ENCODE data around the gene F10. TPM values are rescaled to one million over a fixed set of nuclear protein-coding genes. Genes with fewer than 3 reads are reported as not detected.
A peak's percentile ranks its signal among the peaks of the same experiment; 100 is the strongest.

The F10 gene
- total RNA-seq, 1 donor from 2014 or later, result 0.23 TPM

DNA sequence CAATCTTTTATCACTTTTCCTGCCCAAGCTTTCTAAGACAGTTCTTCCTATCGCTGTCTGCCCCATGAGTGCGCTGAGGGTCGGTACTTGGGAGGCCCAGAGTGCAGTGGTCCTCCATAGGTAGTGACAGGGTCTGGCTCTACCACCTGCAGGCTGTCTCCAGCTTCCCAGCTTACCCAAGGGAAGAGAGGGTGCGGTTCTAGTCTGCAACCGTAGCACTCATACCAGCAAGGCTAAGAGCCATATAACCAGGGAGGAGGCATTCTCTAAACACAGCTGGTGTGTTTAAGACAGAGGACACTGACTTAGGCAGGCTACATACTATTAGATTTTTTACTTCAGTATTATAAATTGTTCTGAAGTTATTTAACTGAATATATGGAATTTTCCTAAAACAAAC, 44.1 kb downstream of the F10 start:
- Mint-ChIP-seq H3K9me3 (ENCODE audit: unreplicated experiment) (no peaks in the 10 kb centered on the region), H3K4me3 (ENCODE audit: unreplicated experiment) (no peak overlapping the region), H3K27me3 (ENCODE audit: unreplicated experiment) (peaks cover 13% of the 10 kb centered on the region), H3K27ac (ENCODE audit: unreplicated experiment) (no peak overlapping the region), H3K36me3 (ENCODE audit: low read depth, unreplicated experiment) (peaks cover 11% of the 10 kb centered on the region), H3K4me1 (ENCODE audit: unreplicated experiment) (peaks cover 29% of the 10 kb centered on the region)
- no peak for DNase-seq (ENCODE audit: low spot score)
- TF ChIP-seq CTCF (IDR thresholded peaks at IDR 0.05; ENCODE audit: unreplicated experiment), result no peak

DNA sequence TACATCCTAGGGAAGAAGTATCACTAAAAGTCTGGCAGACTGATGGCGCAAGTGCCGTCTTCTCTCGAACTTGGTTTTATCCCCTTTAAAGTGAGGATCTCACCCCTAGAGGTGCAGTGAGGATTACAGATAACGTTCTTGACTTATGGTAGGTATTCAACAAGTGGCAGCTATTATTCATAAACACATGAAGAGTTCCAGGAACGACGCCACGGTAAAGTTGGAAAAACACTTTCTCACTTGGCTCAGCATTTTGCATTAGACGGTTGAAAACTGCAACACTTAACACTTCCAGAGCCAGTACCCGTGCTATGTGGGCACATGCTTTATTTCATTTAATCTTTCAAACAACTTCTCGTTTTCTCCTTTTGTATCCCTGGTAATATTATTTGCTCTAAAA, 44.6 kb downstream of the F10 start:
- peaks cover 30% of the 10 kb centered on the region for H3K4me1 Mint-ChIP-seq (ENCODE audit: unreplicated experiment)
- DNase-seq (ENCODE audit: low spot score), result no peak
- H3K27ac Mint-ChIP-seq (ENCODE audit: unreplicated experiment), result no peak overlapping the region
- H3K27me3 Mint-ChIP-seq (ENCODE audit: unreplicated experiment), result peaks cover 13% of the 10 kb centered on the region
- H3K4me3 Mint-ChIP-seq (ENCODE audit: unreplicated experiment), result no peak overlapping the region
- no peak for TF ChIP-seq CTCF (IDR thresholded peaks at IDR 0.05; ENCODE audit: unreplicated experiment)
- H3K36me3 Mint-ChIP-seq (ENCODE audit: low read depth, unreplicated experiment), result peaks cover 13% of the 10 kb centered on the region
- no peaks in the 10 kb centered on the region for H3K9me3 Mint-ChIP-seq (ENCODE audit: unreplicated experiment)

- no peak for TF ChIP-seq CTCF (IDR thresholded peaks at IDR 0.05; ENCODE audit: unreplicated experiment)
- H3K4me1 Mint-ChIP-seq (ENCODE audit: unreplicated experiment), result peaks cover 30% of the 10 kb centered on the region
- H3K4me3 Mint-ChIP-seq (ENCODE audit: unreplicated experiment), result no peak overlapping the region
- H3K36me3 Mint-ChIP-seq (ENCODE audit: low read depth, unreplicated experiment), result peaks cover 15% of the 10 kb centered on the region
- no peaks in the 10 kb centered on the region for H3K9me3 Mint-ChIP-seq (ENCODE audit: unreplicated experiment)
- H3K27me3 Mint-ChIP-seq (ENCODE audit: unreplicated experiment), result peaks cover 13% of the 10 kb centered on the region
- no peak for DNase-seq (ENCODE audit: low spot score)
- no peak overlapping the region for H3K27ac Mint-ChIP-seq (ENCODE audit: unreplicated experiment)
These were observed 45.0 kb downstream of the F10 start for GRCh38 chr13:113167575-113167974.

GRCh38 chr13:113168211-113168610, 45.6 kb downstream of the F10 start:
- TF ChIP-seq CTCF (IDR thresholded peaks at IDR 0.05; ENCODE audit: unreplicated experiment), result no peak
- peaks cover 20% of the 10 kb centered on the region for H3K36me3 Mint-ChIP-seq (ENCODE audit: low read depth, unreplicated experiment)
- no peaks in the 10 kb centered on the region for H3K9me3 Mint-ChIP-seq (ENCODE audit: unreplicated experiment)
- no peak overlapping the region for H3K4me3 Mint-ChIP-seq (ENCODE audit: unreplicated experiment)
- peaks cover 30% of the 10 kb centered on the region for H3K4me1 Mint-ChIP-seq (ENCODE audit: unreplicated experiment)
- no peak overlapping the region for H3K27ac Mint-ChIP-seq (ENCODE audit: unreplicated experiment)
- DNase-seq (ENCODE audit: low spot score), result no peak
- peaks cover 15% of the 10 kb centered on the region for H3K27me3 Mint-ChIP-seq (ENCODE audit: unreplicated experiment)

- no peak for TF ChIP-seq CTCF (IDR thresholded peaks at IDR 0.05; ENCODE audit: unreplicated experiment)
- Mint-ChIP-seq H3K27ac (ENCODE audit: unreplicated experiment) (peak overlapping the region; percentile 50), H3K36me3 (ENCODE audit: low read depth, unreplicated experiment) (peaks cover 23% of the 10 kb centered on the region), H3K27me3 (ENCODE audit: unreplicated experiment) (peaks cover 8% of the 10 kb centered on the region), H3K9me3 (ENCODE audit: unreplicated experiment) (no peaks in the 10 kb centered on the region), H3K4me3 (ENCODE audit: unreplicated experiment) (peak overlapping the region; percentile 6), H3K4me1 (ENCODE audit: unreplicated experiment) (peaks cover 26% of the 10 kb centered on the region)
- DNase-seq (ENCODE audit: low spot score), result no peak
These were observed 47.0 kb downstream of the F10 start for GRCh38 chr13:113169277-113170272.
